ENCODE data around the gene IL19. TPM values are rescaled to one million over a fixed set of nuclear protein-coding genes. Genes with fewer than 3 reads are reported as not detected.

The IL19 gene
- total RNA-seq, 4 donors from 2014 or later = not detected

GRCh38 chr1:206751891-206752290 is 18.7 kb upstream of the IL19 start:
- WGBS, 2 donors = 62 to 64% methylated on average over 5 of the region's 5 CpGs
- DNase-seq (ENCODE audit: low spot score in 2 of 2) = no peak
- TF ChIP-seq CTCF (IDR thresholded peaks at IDR 0.05) = no peak
- TF ChIP-seq POLR2A (IDR thresholded peaks at IDR 0.05) = no peak
- TF ChIP-seq EP300 (IDR thresholded peaks at IDR 0.05) = no peak
- H3K9me3 ChIP-seq = peaks cover 0 to 3% (median 0%) of the 10 kb centered on the region in 4 donors
- no peaks in the 10 kb centered on the region for H3K36me3 ChIP-seq
- H3K4me3 ChIP-seq = no peak overlapping the region
- H3K27ac ChIP-seq = no peak overlapping the region
- H3K4me1 ChIP-seq = no peaks in the 10 kb centered on the region
- H3K27me3 ChIP-seq = no peaks in the 10 kb centered on the region

DNA sequence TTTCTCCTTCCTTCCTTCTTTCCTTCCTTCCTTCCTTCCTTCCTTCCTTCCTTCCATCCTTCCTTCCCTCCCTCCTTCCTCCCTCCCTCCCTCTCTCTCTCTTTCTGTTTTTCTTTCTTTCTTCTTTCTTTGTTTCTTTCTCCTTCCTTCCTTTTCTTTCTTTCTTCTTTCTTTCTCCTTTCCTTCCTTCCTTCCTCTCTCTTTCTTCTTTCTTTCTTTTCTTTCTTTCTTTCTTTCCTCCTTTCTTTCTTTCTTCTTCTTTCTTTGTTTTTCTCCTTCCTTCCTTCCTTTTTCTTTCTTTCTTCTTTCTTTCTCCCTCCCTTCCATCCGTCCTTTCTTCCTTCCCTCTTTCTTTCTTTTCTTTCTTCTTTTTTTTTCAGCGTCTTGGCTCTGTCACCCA is 18.1 kb upstream of the IL19 start:
- no peaks in the 10 kb centered on the region for H3K4me1 ChIP-seq
- no peaks in the 10 kb centered on the region for H3K36me3 ChIP-seq
- no peak overlapping the region for H3K4me3 ChIP-seq
- no peak for DNase-seq (ENCODE audit: low spot score in 2 of 2)
- H3K27me3 ChIP-seq = no peaks in the 10 kb centered on the region
- 88 to 93% methylated on average over 2 of the region's 2 CpGs for WGBS, 2 donors
- H3K27ac ChIP-seq = no peak overlapping the region
- peaks cover 0 to 3% (median 0%) of the 10 kb centered on the region in 4 donors for H3K9me3 ChIP-seq
- TF ChIP-seq EP300 (IDR thresholded peaks at IDR 0.05) (no peak), CTCF (IDR thresholded peaks at IDR 0.05) (no peak), POLR2A (IDR thresholded peaks at IDR 0.05) (no peak)

GRCh38 chr1:206753141-206753540 is 17.4 kb upstream of the IL19 start:
- Histone ChIP-seq H3K36me3 (no peaks in the 10 kb centered on the region), H3K9me3 (peaks cover 0 to 3% (median 0%) of the 10 kb centered on the region in 4 donors), H3K27ac (no peak overlapping the region), H3K4me1 (no peaks in the 10 kb centered on the region), H3K4me3 (no peak overlapping the region), H3K27me3 (no peaks in the 10 kb centered on the region)
- DNase-seq (ENCODE audit: low spot score in 2 of 2) = no peak
- 84 to 92% methylated on average over 3 of the region's 3 CpGs for WGBS, 2 donors
- TF ChIP-seq EP300 (IDR thresholded peaks at IDR 0.05) (no peak), POLR2A (IDR thresholded peaks at IDR 0.05) (no peak), CTCF (IDR thresholded peaks at IDR 0.05) (no peak)

DNA sequence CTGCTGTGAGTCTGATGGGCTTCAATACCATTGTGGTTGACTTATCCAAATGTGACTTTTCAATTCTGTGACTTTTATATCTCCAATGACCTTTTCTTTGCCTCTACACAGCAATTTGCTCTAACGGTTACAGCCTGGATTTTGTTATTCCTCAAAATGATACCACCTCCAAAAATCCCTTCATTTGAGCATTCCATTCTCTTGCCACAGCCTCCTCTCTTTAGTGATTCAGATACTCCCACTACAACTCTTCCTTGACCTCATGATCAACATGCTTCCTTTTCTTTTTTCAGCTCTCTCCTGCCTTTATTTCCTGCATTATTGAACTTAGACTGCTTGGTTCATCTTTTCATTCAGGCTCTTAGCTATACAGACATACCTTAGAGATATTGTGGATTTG is 16.6 kb upstream of the IL19 start:
- 44 to 62% methylated on average over 1 of the region's 1 CpG for WGBS, 2 donors
- Histone ChIP-seq H3K4me1 (no peaks in the 10 kb centered on the region), H3K27me3 (no peaks in the 10 kb centered on the region), H3K36me3 (no peaks in the 10 kb centered on the region), H3K27ac (no peak overlapping the region), H3K4me3 (no peak overlapping the region), H3K9me3 (peaks cover 0 to 3% (median 0%) of the 10 kb centered on the region in 4 donors)
- TF ChIP-seq EP300 (IDR thresholded peaks at IDR 0.05) = no peak
- no peak for TF ChIP-seq CTCF (IDR thresholded peaks at IDR 0.05)
- TF ChIP-seq POLR2A (IDR thresholded peaks at IDR 0.05) = no peak
- DNase-seq (ENCODE audit: low spot score in 2 of 2) = no peak

DNA sequence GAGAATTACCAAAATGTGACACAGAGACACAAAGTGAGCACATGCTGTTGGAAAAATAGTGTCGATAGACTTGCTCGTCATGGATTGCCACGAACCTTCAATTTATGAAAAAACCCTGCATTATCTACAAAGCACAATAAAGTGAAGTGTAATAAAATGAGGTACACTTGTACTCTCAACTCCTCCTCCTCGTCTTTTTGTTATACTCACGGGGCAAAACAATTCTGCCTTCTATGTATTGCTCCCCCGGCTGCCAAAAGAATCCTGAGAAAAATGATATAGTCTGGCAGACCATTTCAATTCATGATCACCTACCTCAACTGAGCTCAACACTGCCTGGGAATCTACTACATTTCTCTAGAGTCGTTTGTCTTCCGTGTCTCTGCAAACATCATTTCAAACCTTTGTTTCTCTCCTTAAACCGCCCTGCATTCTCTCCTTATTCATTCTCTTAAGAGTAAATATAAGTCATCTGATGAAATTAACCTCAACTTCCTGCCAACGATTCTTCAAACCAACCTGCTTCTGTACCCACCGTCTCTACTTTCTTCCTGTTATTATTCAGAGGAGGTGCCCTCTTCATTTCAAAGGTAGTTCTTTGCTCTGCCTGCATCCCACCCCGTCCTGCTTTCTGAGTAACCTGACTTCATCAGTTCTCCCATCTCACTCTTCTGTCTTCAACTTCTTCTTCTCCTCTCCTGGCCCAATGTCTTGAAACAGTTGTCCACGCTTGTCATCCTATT is 12.9 kb upstream of the IL19 start:
- TF ChIP-seq CTCF (IDR thresholded peaks at IDR 0.05) = no peak
- TF ChIP-seq EP300 (IDR thresholded peaks at IDR 0.05) = no peak
- TF ChIP-seq POLR2A (IDR thresholded peaks at IDR 0.05) = no peak
- DNase-seq (ENCODE audit: low spot score in 2 of 2) = no peak
- 74 to 78% methylated on average over 13 of the region's 13 CpGs for WGBS, 2 donors
- H3K4me3 ChIP-seq = no peak overlapping the region
- H3K4me1 ChIP-seq = no peaks in the 10 kb centered on the region
- H3K27ac ChIP-seq = no peak overlapping the region
- H3K36me3 ChIP-seq = no peaks in the 10 kb centered on the region
- no peaks in the 10 kb centered on the region for H3K27me3 ChIP-seq
- peaks cover 0 to 3% (median 0%) of the 10 kb centered on the region in 4 donors for H3K9me3 ChIP-seq
